ENCODE data around the gene SPATS2.

Gene SPATS2

DNA sequence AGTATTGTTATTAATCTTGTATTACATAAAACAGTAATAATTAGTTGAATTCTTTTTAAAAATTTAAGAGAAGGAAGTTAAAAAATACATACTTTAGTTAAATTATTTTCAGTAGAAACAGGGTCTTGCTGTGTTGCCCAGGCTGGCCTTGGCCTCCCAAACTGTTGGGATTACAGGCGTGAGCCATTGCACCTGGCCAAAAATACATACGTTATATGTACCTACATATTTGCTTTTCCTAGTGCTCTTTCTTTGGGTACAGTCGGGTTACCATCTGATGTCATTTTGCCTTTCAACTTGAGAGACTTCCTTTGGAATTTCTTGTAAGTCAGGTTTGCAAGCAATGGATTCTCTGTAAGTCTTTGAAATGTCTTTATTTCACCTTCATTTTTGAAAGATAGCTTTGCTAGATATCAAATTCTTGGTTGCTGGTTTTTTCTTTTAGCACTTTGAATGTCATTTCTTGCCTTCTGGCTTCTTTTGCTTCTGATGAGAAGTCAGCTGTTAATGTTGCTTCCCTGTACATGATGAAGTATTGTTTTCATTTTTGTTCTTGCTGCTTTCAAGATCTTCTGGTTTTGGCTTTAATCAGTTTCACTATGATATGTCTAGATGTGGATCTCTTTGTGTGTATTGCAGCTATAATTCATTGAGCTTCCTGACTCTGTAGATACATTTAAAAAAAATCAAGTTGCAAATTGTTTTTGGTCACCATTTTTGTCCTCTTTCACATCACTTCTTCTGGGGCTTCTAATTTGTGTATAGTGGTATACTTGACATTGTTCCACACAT is 84.4 kb downstream of the SPATS2 start:
- no peak overlapping the region for H3K4me3 ChIP-seq (ENCODE audit: low read length)
- TF ChIP-seq, protein P1, sequence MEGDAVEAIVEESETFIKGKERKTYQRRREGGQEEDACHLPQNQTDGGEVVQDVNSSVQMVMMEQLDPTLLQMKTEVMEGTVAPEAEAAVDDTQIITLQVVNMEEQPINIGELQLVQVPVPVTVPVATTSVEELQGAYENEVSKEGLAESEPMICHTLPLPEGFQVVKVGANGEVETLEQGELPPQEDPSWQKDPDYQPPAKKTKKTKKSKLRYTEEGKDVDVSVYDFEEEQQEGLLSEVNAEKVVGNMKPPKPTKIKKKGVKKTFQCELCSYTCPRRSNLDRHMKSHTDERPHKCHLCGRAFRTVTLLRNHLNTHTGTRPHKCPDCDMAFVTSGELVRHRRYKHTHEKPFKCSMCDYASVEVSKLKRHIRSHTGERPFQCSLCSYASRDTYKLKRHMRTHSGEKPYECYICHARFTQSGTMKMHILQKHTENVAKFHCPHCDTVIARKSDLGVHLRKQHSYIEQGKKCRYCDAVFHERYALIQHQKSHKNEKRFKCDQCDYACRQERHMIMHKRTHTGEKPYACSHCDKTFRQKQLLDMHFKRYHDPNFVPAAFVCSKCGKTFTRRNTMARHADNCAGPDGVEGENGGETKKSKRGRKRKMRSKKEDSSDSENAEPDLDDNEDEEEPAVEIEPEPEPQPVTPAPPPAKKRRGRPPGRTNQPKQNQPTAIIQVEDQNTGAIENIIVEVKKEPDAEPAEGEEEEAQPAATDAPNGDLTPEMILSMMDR (conservative IDR thresholded peaks at IDR 0.05; ENCODE audit: low read length), result no peak
- DNase-seq (ENCODE audit: low read depth), result no peak

DNA sequence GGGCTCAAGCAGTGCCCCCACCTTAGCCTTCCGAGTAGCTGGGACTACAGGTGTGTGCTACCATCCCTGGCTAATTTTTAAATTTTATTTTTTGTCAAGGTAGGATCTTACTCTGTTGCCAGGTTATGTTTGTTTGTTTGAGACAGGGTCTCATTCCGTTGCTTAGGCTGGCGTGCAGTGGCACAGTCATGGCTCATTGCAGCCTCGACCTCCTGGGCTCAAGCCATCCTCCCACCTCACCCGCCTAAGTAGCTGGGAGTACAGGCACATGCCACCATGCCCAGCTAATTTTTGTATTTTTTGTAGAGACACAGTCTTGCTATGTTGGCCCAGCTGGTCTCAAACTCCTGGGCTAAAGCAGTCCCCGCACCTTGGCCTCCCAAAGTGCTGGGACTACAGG is 88.2 kb downstream of the SPATS2 start:
- TF ChIP-seq, protein P1 (conservative IDR thresholded peaks at IDR 0.05; ENCODE audit: low read length), result no peak
- DNase-seq (ENCODE audit: low read depth), result no peak
- no peak overlapping the region for H3K4me3 ChIP-seq (ENCODE audit: low read length)

DNA sequence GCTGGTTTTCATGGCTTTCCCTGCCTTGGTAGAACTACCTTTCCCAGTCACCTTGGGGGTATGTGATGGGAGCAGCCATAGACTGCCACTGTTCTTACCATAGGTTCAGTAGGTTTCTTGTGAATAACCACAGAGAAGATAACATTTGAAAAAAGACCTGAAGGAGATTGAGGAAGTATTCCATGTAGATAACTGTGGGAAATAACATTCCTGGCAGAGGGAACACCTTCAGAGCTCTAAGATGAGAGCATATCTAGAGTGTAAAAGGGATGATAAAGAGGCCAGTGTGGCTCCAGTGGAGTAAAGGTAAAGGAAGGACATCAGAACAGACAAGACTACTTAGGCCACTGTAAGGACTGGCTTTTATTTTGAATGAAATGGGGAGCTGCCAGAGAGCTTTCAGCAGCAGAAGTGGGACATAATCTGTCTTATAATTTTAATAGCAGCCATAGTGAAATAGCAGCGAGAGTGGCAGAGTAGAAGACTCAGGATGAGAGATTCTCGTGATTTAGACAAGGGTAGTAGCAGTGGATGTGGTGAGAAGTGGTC is 88.9 kb downstream of the SPATS2 start:
- no peak for DNase-seq (ENCODE audit: low read depth)
- H3K4me3 ChIP-seq (ENCODE audit: low read length), result no peak overlapping the region
- TF ChIP-seq, protein P1 (conservative IDR thresholded peaks at IDR 0.05; ENCODE audit: low read length), result no peak

DNA sequence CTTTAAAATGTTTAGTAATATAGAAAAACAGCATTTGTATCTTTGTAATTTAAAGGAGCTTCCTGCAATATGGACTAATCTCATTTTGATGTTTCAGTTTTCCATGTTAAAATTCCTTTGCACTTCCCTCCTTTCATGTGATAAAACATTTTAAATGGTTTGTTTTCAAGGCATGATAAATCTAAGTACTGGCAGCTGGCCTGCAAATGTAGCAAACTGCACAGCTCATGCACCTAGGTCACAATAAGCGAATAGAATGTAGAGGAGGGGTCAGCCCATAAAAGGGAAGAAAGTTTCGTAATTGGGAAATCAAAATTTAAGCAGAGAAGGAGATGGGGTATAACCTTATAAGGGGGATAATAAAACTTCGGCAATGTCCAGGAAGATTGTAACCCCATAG is 91.6 kb downstream of the SPATS2 start:
- H3K4me3 ChIP-seq (ENCODE audit: low read length), result no peak overlapping the region
- TF ChIP-seq, protein P1 (conservative IDR thresholded peaks at IDR 0.05; ENCODE audit: low read length), result no peak
- DNase-seq (ENCODE audit: low read depth), result no peak

DNA sequence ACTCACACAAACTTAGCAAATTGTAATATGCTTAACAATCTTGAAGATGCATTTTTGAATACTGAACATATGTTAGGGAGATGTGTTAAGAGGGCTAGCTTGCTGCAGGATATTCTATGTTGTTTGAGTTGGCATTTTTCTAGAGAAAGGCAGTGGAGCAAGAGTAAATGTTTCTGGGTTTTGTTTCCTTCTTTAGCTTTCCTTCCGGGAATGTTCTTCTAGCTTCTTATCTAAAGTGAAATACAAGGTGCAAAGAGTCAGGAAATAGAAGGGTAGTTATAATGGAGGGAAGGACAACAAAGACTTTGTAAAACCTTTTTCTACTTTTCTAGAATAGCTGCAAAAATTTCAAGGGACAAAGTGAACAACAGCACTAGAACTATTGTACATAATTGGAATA is 94.0 kb downstream of the SPATS2 start:
- no peak for DNase-seq (ENCODE audit: low read depth)
- TF ChIP-seq, protein P1 (conservative IDR thresholded peaks at IDR 0.05; ENCODE audit: low read length), result no peak
- H3K4me3 ChIP-seq (ENCODE audit: low read length), result no peak overlapping the region

DNA sequence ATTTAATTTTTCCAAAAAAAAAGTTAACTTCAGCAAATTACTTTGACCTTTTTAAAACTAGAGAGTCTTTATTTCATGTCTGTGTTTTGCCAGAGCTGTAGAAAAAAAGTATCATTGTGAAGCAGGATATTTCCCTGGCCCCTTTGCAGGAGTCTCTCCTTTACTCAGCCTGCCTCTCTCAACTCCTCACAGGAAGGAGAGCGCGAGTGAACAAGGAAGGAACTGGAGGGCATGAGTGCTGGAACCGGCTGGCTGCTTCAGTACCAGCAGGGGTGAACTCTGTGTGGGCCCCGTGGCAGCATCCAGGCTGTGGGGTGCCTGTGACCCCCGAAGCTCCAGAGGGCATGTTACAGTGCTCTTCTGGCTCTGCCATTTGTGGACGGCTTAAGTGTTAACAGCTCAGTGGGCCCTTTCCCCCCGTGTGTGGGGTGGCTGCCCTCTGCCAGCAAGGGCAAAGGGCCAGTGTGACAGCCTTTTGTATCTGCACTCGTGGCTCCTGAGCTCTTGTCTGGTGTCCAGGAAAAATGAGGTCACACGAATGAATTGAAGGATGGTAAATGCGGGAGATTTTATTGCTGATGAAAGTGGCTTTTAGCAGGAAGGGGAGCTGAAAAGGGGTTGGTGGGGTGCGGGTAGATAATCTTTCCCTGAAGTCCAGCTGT is 95.0 kb downstream of the SPATS2 start:
- no peak for DNase-seq (ENCODE audit: low read depth)
- TF ChIP-seq, protein P1 (conservative IDR thresholded peaks at IDR 0.05; ENCODE audit: low read length), result no peak

DNA sequence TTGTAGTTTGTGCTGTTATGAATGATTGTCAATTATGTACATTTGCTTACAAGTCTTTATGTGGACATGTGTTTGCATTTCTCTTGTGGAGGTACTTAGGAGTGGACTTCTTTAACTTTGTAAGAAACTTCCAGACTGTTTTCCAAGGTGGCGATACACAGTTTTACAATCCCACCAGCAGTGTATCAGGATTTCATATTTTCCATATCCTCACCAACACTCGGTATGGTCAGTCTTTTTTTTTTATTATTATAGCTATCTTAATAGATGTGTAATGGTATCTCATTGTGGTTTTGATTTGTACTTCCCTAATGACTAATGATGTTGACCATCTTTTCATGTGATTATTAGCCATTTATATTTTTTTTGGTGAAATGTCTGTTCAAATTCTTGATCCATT is 97.9 kb downstream of the SPATS2 start:
- TF ChIP-seq, protein P1 (conservative IDR thresholded peaks at IDR 0.05; ENCODE audit: low read length), result no peak
- no peak overlapping the region for H3K4me3 ChIP-seq (ENCODE audit: low read length)
- DNase-seq (ENCODE audit: low read depth), result no peak

More for the DNA sequence above, 95.0 kb downstream of the SPATS2 start:
- H3K4me3 ChIP-seq (ENCODE audit: low read length), result no peak overlapping the region
